ENCODE results near the gene LCK. TPM values are rescaled to one million over a fixed set of nuclear protein-coding genes. Genes with fewer than 3 reads are reported as not detected.

Gene LCK
- total RNA-seq, 1 experiment from 2014 or later, result 37.6 TPM

DNA sequence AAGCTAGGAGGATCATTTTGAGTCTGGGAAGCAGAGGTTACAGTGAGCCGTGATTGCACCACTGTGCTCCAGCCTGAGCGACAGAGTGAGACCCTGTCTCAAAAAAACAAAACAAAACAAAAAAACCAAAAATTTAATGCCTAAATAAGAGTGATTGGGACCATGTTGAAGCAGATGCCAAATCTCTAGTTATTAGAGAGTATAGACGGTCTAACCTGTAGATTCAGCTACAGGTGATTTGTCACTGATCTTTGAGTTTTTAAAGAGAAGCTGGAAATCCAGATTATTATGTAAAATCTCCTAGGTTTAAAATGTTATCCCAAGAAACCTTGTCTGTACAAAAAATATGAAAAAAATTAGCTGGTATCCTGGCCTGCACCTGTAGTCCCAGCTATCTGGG, 52.3 kb downstream of the LCK start:
- Mint-ChIP-seq H3K36me3 (ENCODE audit: insufficient read depth in 1 of 3, low read depth in 3 of 3) (peaks cover 26 to 61% (median 44%) of the 10 kb centered on the region in 3 experiments), H3K27ac (no peak overlapping the region), H3K4me3 (no peak overlapping the region), H3K4me1 (0 out of 4 replicates have a peak, but pooled peaks cover 0 to 4% of the 10 kb centered on the region in 2 experiments), H3K9me3 (peaks cover 2 to 6% of the 10 kb centered on the region in 2 experiments; a peak in 3 of 5 replicates), H3K27me3 (ENCODE audit: low read depth) (no peaks in the 10 kb centered on the region)
- Histone ChIP-seq H3K4me2 (ENCODE audit: insufficient read depth, insufficient read length, low read length) (no peak overlapping the region), H3K79me2 (ENCODE audit: insufficient read depth, low read length) (peaks cover 2% of the 10 kb centered on the region; the same call in 1 of the 2 replicates), H3K14ac (ENCODE audit: insufficient read depth, low read length) (no peak overlapping the region), H3K79me1 (ENCODE audit: insufficient read depth, low read depth, low read length, poor library complexity, severe bottlenecking) (peaks cover 8% of the 10 kb centered on the region), H2BK15ac (ENCODE audit: low read depth, low read length) (no peak overlapping the region), H3K27me3 (ENCODE audit: insufficient read depth, low read length) (no peaks in the 10 kb centered on the region), H4K5ac (ENCODE audit: insufficient read length, low read depth, low read length) (no peak overlapping the region), H3K4me1 (ENCODE audit: insufficient read depth, low read length) (no peaks in the 10 kb centered on the region), H2AFZ (ENCODE audit: low read length) (no peak overlapping the region), H3K18ac (ENCODE audit: insufficient read length, low read depth, low read length) (no peak overlapping the region), H2BK5ac (ENCODE audit: insufficient read length, low read length) (no peak overlapping the region), H4K8ac (replicated peaks; ENCODE audit: insufficient read length, low read depth, low read length) (no peak overlapping the region), H2BK120ac (ENCODE audit: low read depth, low read length, poor library complexity, severe bottlenecking) (no peak overlapping the region), H3T11ph (ENCODE audit: low read length) (no peak overlapping the region), H3K9me3 (ENCODE audit: control insufficient read depth, low read depth, low read length) (no peaks in the 10 kb centered on the region), H3K56ac (ENCODE audit: insufficient read length, low read depth, low read length) (no peak overlapping the region), H3K9ac (ENCODE audit: extremely low read depth, insufficient read length, low read length) (no peak overlapping the region), H3K27ac (ENCODE audit: insufficient read length, low read depth, low read length) (no peak overlapping the region), H2BK20ac (ENCODE audit: low read depth, low read length, poor library complexity, severe bottlenecking) (no peak overlapping the region), H3K4ac (ENCODE audit: low read depth, low read length) (no peak overlapping the region), H4K20me1 (ENCODE audit: control insufficient read depth, insufficient read depth, insufficient read length) (no peaks in the 10 kb centered on the region), H3K23ac (ENCODE audit: insufficient read length, low read depth, low read length) (no peak overlapping the region), H3K23me2 (ENCODE audit: insufficient read length, low read depth, low read length, poor library complexity, severe bottlenecking) (no peaks in the 10 kb centered on the region), H2AK5ac (ENCODE audit: insufficient read length, low read length) (no peak overlapping the region), H4K91ac (ENCODE audit: insufficient read length, low read depth, low read length) (no peak overlapping the region), H2BK12ac (ENCODE audit: insufficient read length, low read depth, low read length) (no peak overlapping the region)
- DNase-seq, result no peak
- WGBS (ENCODE audit: extremely low coverage, insufficient read length, low lambda C conversion rate), result no CpG with 5 or more reads among the region's 3 CpGs
- no peak for TF ChIP-seq CTCF (conservative IDR thresholded peaks at IDR 0.05)

Measured in H9 (cell line).